NK-92 treated with Interleukin-12 subunit alpha and Interleukin-12 subunit beta, amount 100 ng/mL, for 24 hours (cell line): Measurements from ENCODE around the gene RBM33.
A peak's percentile ranks its signal among the peaks of the same experiment; 100 is the strongest.
"Not testable (repeated sequence)": the region's sequence is repeated elsewhere in the genome, so short reads cannot be mapped to it uniquely, and the experiment has no call there.

Source experiments
- DNase-seq: peaks from one replicate; lab custom pipeline; 2025; lab: John Stamatoyannopoulos, UW

The RBM33 gene, protein sequence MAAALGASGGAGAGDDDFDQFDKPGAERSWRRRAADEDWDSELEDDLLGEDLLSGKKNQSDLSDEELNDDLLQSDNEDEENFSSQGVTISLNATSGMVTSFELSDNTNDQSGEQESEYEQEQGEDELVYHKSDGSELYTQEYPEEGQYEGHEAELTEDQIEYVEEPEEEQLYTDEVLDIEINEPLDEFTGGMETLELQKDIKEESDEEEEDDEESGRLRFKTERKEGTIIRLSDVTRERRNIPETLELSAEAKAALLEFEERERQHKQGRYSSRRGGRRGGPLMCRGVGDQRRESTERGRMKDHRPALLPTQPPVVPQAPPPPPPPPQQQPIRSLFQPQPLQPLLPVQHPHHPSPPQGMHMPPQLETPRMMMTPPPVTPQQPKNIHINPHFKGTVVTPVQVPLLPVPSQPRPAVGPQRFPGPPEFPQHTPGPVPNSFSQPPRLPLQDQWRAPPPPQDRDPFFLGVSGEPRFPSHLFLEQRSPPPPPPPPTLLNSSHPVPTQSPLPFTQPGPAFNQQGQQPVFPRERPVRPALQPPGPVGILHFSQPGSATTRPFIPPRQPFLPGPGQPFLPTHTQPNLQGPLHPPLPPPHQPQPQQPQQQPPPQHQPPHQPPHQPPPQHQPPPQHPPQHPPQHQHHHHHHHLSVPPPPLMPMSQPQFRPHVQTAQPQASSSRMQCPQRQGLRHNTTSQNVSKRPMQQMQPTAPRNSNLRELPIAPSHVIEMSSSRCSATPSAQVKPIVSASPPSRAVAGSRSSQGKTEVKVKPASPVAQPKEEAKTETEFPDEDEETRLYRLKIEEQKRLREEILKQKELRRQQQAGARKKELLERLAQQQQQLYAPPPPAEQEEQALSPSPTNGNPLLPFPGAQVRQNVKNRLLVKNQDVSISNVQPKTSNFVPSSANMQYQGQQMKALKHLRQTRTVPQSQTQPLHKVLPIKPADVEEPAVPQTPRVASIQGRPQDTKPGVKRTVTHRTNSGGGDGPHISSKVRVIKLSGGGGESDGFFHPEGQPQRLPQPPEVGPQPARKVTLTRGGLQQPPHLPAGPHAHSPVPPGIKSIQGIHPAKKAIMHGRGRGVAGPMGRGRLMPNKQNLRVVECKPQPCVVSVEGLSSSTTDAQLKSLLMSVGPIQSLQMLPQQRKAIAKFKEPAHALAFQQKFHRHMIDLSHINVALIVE

DNA sequence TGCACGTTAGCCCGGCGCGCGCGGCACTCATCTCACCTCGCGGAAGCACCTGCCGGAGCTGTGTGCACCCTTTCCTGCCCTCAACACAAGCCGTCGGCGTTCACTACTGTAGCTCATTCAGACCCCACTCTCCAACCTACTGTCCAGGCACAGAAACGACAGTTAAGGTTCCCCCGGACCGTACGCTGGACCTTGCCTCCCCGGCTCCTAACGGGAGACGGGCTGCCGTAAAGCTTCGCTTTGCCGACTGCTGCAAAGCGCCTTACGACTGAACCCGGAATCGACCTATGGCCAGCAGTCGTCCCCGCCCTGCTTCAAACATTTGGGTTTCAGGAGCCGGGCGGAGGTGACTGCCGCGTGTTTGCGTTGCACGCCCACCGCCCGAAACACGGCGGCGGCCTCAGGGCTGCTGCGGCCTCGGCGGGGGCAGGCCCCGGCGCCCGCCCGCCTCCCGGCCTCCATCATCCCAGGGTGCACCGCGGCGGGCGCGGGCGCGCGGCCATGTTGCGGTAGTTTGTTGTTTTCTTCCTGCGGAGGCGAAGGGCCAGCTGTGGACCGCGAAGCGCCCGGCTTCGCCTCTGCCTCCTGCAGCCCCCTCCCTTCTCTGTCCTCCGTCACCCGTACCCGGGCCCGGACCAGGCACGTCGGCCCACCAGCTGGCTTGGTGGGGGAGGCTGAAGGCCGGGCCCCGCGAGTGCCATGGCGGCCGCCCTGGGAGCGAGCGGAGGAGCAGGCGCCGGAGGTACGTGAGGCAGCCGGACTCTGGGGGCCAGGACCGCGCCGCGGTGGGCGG lies at the start of gene RBM33:
Gene RBM33 (plus strand): TSS at position 484 of the 793 bp plus-strand sequence. CDS start 216 bp downstream, at position 700.
- DNase-seq, result peak; percentile 69

DNA sequence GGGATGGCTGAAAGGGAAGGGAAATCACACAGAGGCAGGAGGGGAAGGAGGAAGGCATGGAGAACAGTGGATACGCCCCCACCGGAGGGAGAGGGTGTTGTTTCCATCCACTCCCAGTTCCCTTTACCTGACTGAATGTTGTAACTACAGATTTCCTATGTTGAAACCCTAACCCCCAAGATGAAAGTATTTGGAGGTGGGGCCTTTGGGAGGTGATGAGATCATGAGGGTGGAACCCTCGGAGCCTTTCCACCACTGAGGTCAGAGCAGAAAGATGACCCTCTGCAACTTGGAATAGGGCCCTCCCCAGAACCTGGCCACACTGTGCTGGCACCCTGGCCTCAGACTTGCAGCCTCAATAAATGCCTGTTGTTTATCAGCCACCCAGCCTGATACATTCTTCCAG lies 49.5 kb upstream of the RBM33 start:
- DNase-seq, result no peak

DNA sequence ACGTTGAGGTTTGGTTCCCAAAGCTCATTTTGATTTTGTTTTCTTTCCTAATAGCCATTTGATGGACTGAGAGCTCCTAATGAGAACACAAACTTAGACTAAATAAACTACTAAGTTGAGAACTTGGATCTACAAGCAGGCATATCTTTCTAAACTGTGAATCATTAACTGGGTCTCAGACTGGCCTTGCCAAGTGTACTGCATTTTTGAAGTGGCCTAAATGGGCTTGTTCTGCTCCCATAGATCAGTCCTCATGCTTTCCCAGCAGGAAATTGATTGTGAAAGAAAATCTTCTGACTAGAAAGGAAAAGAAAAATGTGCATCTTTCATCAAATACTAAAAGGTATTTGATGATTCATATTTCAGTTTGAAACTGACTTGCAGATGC lies 46.7 kb upstream of the RBM33 start:
- DNase-seq, result no peak

GRCh38 chr7:155598810-155599210 lies 45.7 kb upstream of the RBM33 start:
- peak; percentile 47 for DNase-seq

DNA sequence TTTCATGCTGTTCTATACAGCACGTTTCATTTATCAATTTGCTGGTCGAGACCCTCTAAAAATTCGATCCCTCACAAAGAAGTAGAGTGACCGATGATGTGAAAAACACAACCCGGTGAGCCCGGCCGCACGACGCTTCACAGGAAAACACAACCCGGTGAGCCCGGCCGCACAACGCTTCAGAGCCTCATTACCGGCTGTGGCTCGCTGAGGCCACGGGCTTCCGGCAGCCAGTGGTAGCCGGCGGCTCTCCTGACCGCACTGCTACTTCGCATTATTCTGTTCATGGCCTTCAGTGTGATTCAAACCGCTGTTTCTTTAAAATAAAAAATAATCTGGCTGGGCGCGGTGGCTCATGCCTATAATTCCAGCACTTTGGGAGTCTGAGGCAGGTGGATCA lies 42.3 kb upstream of the RBM33 start:
- DNase-seq, result no peak

DNA sequence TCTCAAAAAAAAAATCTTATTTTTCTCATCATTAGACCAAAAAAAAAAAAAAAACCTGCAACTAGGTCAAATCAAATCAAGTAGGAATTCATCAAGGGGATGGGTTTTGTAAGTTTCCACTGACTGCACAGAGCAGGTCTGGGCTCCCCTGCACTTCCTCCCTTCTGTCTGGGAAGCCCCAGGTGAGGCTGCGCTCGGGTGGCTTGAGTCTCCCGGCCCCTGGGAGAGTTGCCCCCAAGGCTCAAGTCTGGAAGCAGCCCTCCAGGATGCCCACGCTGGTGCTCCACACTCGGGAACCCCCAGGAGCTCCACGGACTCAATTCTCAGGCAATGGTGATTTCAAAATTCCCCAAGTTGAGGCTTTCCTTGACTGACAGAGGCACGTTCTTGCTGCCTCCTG lies 41.7 kb upstream of the RBM33 start:
- DNase-seq, result no peak

- DNase-seq, result no peak
Observed at GRCh38 chr7:155603205-155603857, 41.1 kb upstream of the RBM33 start.

GRCh38 chr7:155603858-155604503 lies 40.5 kb upstream of the RBM33 start:
- no peak for DNase-seq

DNA sequence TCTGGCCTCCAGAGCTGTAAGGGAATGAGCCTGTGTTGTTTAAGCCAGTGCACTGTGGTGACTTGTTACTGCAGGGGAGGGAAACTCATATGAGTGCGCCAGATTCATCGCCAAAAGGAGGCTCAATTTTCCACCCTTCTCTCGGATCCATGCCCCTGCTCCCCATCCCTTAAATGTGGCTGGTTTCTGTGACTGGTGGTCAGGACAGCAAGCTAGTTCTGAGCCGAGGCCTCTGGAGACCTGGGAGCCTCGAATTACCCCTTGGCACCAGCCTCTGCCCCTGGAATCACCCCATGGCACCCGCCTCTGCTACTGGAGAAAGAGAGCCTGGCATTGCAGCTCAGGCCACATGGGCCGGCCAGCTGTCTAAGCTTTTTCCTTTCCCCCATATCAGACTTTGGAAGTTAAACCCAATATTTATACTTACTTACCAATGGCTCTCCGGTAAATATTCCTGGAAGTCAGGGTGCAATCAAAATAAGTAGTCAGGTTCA lies 39.9 kb upstream of the RBM33 start:
- DNase-seq, result no peak

- no peak for DNase-seq
Observed at GRCh38 chr7:155609185-155609584, 35.3 kb upstream of the RBM33 start.

- DNase-seq, result no peak
Observed at GRCh38 chr7:155610633-155611193, 33.7 kb upstream of the RBM33 start.

- no peak for DNase-seq
Observed at GRCh38 chr7:155611808-155612447, 32.5 kb upstream of the RBM33 start.

GRCh38 chr7:155612658-155613057 lies 31.8 kb upstream of the RBM33 start:
- DNase-seq, result no peak

DNA sequence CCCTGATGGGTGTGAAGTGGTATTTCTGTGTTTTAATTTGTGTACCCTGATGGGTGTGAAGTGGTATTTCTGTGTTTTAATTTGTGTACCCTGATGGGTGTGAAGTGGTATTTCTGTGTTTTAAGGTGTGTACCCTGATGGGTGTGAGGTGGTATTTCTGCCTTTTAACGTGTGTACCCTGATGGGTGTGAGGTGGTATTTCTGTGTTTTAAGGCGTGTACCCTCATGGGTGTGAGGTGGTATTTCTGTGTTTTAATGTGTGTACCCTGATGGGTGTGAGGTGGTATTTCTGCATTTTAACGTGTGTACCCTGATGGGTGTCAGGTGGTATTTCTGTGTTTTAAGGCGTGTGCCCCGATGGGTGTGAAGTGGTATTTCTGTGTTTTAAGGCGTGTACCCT lies 29.4 kb upstream of the RBM33 start:
- not testable (repeated sequence) for DNase-seq

- DNase-seq, result no peak
Observed at GRCh38 chr7:155618708-155619633, 25.5 kb upstream of the RBM33 start.

DNA sequence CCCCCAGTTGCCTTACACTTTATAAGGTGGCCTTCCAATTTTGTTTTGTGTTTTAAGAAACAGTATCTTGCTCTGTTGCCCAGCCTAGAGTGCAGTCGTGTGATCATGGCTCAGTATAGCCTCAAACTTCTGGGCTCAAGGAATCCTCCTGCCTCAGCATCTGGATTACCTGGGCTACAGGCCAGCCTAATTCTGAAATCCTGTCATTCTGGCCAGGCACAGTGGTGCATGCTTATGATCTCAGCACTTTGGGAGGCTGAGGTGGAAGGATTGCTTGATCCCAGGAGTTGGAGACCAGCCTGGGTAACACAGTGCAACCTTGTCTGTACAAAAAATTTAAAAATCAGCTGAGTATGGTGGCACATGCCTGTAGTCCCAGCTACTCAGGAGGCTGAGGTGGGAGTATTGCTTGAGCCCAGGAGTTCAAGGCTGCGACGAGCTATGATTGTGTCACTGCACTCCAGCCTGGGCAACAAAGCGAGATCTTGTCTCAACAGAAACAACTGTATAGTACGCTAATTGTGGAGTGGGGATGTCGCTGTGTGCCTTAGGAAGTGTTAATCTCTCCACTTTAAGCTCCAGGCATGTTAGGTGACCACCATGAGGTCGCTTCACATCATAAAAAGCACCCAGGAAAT lies 24.7 kb upstream of the RBM33 start:
- no peak for DNase-seq

- DNase-seq, result no peak
Observed at GRCh38 chr7:155620497-155620896, 24.0 kb upstream of the RBM33 start.

DNA sequence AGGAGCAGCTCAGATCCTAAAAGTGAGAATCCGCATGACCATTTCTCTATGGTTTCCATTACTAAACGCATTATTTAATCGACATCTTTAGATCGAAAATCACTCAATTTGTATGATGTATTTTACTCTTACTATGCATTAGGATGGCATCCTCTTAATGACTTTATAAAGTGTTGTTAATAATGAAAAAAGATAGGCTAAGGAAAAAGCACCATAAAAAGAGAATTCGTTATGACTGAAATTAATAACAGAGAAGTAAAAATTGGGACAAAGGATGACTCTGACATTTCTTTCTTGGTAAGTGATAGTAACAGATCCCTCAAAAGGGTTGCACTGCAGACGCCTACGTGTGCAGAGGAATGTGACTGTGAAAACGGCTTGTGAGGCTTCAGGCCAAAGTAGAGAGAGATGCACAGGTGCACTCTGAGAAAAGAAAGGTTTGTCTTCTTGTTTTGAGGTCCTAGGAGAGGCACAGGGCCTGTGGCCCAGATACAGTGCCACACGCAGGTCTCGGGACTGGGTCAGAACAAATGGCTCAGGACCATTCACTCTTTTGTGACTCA lies 23.0 kb upstream of the RBM33 start:
- no peak for DNase-seq
